ENCODE results near the gene RNF212B. TPM values are rescaled to one million over a fixed set of nuclear protein-coding genes. Genes with fewer than 3 reads are reported as not detected.

The RNF212B gene
- total and polyA plus RNA-seq, 2 of the 13 experiments (the other 11 are each of a cell fraction or from before 2014, with no cell fraction given), result 0.05 TPM; not detected in 1

- TF ChIP-seq MXD1 (CRISPR knock-in tag; IDR thresholded peaks at IDR 0.05) (no peak), GRHL1 (CRISPR knock-in tag; conservative IDR thresholded peaks at IDR 0.05) (no peak), CCAR2 (optimal IDR thresholded peaks at IDR 0.05; ENCODE audit: low read depth, low read length) (no peak), ZBTB7B (CRISPR knock-in tag; IDR thresholded peaks at IDR 0.05) (peak; percentile 31; the same call in 1 of the 2 replicates), TEAD2 (CRISPR knock-in tag; IDR thresholded peaks at IDR 0.05) (no peak), NFIB (CRISPR knock-in tag; IDR thresholded peaks at IDR 0.05; ENCODE audit: borderline replicate concordance) (no peak), NR2F6 (IDR thresholded peaks at IDR 0.05) (peak; percentile 31; the same call in 1 of the 2 replicates), NR2F6 (CRISPR knock-in tag; IDR thresholded peaks at IDR 0.05) (peak; percentile 59), DNMT3B (CRISPR knock-in tag; conservative IDR thresholded peaks at IDR 0.05) (peak; percentile 81; the same call in 1 of the 2 replicates), FOXP1 (IDR thresholded peaks at IDR 0.05) (no peak), FOXP1 (CRISPR knock-in tag; IDR thresholded peaks at IDR 0.05) (0 out of 2 replicates have a peak, but pooled peaks have one; percentile 24), NFYB (CRISPR knock-in tag; IDR thresholded peaks at IDR 0.05) (peak; percentile 100), STAT6 (CRISPR knock-in tag; IDR thresholded peaks at IDR 0.05; ENCODE audit: borderline replicate concordance) (no peak; the same call in 1 of the 2 replicates), ZNF101 (CRISPR knock-in tag; IDR thresholded peaks at IDR 0.05; ENCODE audit: borderline replicate concordance, low read depth) (no peak), ZNF543 (CRISPR knock-in tag; IDR thresholded peaks at IDR 0.05) (no peak; the same call in 1 of the 2 replicates), ERF (CRISPR knock-in tag; IDR thresholded peaks at IDR 0.05) (peak; percentile 91), SRY (CRISPR knock-in tag; IDR thresholded peaks at IDR 0.05) (peak; percentile 91), TBL1XR1 (IDR thresholded peaks at IDR 0.05; ENCODE audit: borderline replicate concordance, low read length, partially characterized antibody) (no peak), IRF9 (CRISPR knock-in tag; IDR thresholded peaks at IDR 0.05; ENCODE audit: borderline replicate concordance) (peak; percentile 94), IRX3 (CRISPR knock-in tag; IDR thresholded peaks at IDR 0.05; ENCODE audit: borderline replicate concordance, low read depth) (no peak), MYNN (CRISPR knock-in tag; IDR thresholded peaks at IDR 0.05; ENCODE audit: low read depth) (peak; percentile 70; the same call in 1 of the 2 replicates), TEAD3 (CRISPR knock-in tag; optimal IDR thresholded peaks at IDR 0.05; ENCODE audit: borderline replicate concordance) (peak; percentile 61)
Observed at GRCh38 chr14:23286020-23286901, 48.5 kb downstream of the RNF212B start, which contains the start of gene HOMEZ (continued).

Data from HepG2 (cell line).